ENCODE results near the gene PLA2G4B. TPM values are rescaled to one million over a fixed set of nuclear protein-coding genes. Genes with fewer than 3 reads are reported as not detected.

Gene PLA2G4B
- total RNA-seq, 1 experiment from 2014 or later = 3.7 TPM

GRCh38 chr15:41878355-41878699 is 39.7 kb downstream of the PLA2G4B start:
- Mint-ChIP-seq H3K27me3 (ENCODE audit: low read depth) (peaks cover 35% of the 10 kb centered on the region), H3K27ac (no peak overlapping the region), H3K9me3 (no peaks in the 10 kb centered on the region; a peak in 2 of 5 replicates), H3K4me1 (peaks cover 4 to 10% of the 10 kb centered on the region in 2 experiments), H3K36me3 (ENCODE audit: insufficient read depth in 1 of 3, low read depth in 3 of 3) (peaks cover 0 to 1% (median 0%) of the 10 kb centered on the region in 3 experiments; a peak in 1 of 7 replicates), H3K4me3 (no peak overlapping the region)
- Histone ChIP-seq H3K27ac (ENCODE audit: insufficient read length, low read depth, low read length) (no peak overlapping the region), H3K56ac (ENCODE audit: insufficient read length, low read depth, low read length) (no peak overlapping the region), H3K23me2 (ENCODE audit: insufficient read length, low read depth, low read length, poor library complexity, severe bottlenecking) (peaks cover 3% of the 10 kb centered on the region), H2BK12ac (ENCODE audit: insufficient read length, low read depth, low read length) (no peak overlapping the region), H2AFZ (ENCODE audit: low read length) (no peak overlapping the region), H2BK120ac (ENCODE audit: low read depth, low read length, poor library complexity, severe bottlenecking) (no peak overlapping the region), H3K18ac (ENCODE audit: insufficient read length, low read depth, low read length) (no peak overlapping the region), H3K79me2 (ENCODE audit: insufficient read depth, low read length) (no peaks in the 10 kb centered on the region), H3K27me3 (ENCODE audit: insufficient read depth, low read length) (peaks cover 7% of the 10 kb centered on the region; the same call in 1 of the 2 replicates), H3K4me1 (ENCODE audit: insufficient read depth, low read length) (no peaks in the 10 kb centered on the region), H2BK20ac (ENCODE audit: low read depth, low read length, poor library complexity, severe bottlenecking) (no peak overlapping the region), H2BK15ac (ENCODE audit: low read depth, low read length) (no peak overlapping the region), H4K91ac (ENCODE audit: insufficient read length, low read depth, low read length) (no peak overlapping the region), H3K14ac (ENCODE audit: insufficient read depth, low read length) (no peak overlapping the region), H3T11ph (ENCODE audit: low read length) (no peak overlapping the region), H4K5ac (ENCODE audit: insufficient read length, low read depth, low read length) (no peak overlapping the region), H2BK5ac (ENCODE audit: insufficient read length, low read length) (no peak overlapping the region), H2AK5ac (ENCODE audit: insufficient read length, low read length) (no peak overlapping the region), H3K4ac (ENCODE audit: low read depth, low read length) (no peak overlapping the region), H4K8ac (replicated peaks; ENCODE audit: insufficient read length, low read depth, low read length) (no peak overlapping the region), H3K23ac (ENCODE audit: insufficient read length, low read depth, low read length) (no peak overlapping the region), H3K9me3 (ENCODE audit: control insufficient read depth, low read depth, low read length) (no peaks in the 10 kb centered on the region), H4K20me1 (ENCODE audit: control insufficient read depth, insufficient read depth, insufficient read length) (no peaks in the 10 kb centered on the region), H3K9ac (ENCODE audit: extremely low read depth, insufficient read length, low read length) (no peak overlapping the region), H3K4me2 (ENCODE audit: insufficient read depth, insufficient read length, low read length) (no peak overlapping the region), H3K79me1 (ENCODE audit: insufficient read depth, low read depth, low read length, poor library complexity, severe bottlenecking) (no peaks in the 10 kb centered on the region)
- no CpG with 5 or more reads among the region's 10 CpGs for WGBS (ENCODE audit: extremely low coverage, insufficient read length, low lambda C conversion rate)
- DNase-seq = no peak
- TF ChIP-seq CTCF (conservative IDR thresholded peaks at IDR 0.05) = no peak
